ES-I3 (cell line): ENCODE data around the gene COL20A1.

ENCODE experiments used
- H3K36me3 ChIP-seq: 2 replicates; pipeline ENCODE4 v1.6.1; 2013; ENCODE audit warnings: mild to moderate bottlenecking, low read length, control low read depth, moderate library complexity; ENCODE audit not compliant: insufficient read depth
- H3K4me1 ChIP-seq: 2 replicates; pipeline ENCODE4 v1.6.1; 2013; ENCODE audit warnings: mild to moderate bottlenecking, control low read depth, low read length; ENCODE audit not compliant: insufficient read depth
- H3K9ac ChIP-seq: 2 replicates; pipeline ENCODE4 v1.6.1; 2013; ENCODE audit warnings: low read depth, mild to moderate bottlenecking, low read length, moderate library complexity
- H3K9me3 ChIP-seq: 2 replicates; pipeline ENCODE4 v1.6.1; 2013; ENCODE audit warnings: mild to moderate bottlenecking, low read length, moderate library complexity; ENCODE audit not compliant: control insufficient read depth, insufficient read depth

Gene COL20A1

DNA sequence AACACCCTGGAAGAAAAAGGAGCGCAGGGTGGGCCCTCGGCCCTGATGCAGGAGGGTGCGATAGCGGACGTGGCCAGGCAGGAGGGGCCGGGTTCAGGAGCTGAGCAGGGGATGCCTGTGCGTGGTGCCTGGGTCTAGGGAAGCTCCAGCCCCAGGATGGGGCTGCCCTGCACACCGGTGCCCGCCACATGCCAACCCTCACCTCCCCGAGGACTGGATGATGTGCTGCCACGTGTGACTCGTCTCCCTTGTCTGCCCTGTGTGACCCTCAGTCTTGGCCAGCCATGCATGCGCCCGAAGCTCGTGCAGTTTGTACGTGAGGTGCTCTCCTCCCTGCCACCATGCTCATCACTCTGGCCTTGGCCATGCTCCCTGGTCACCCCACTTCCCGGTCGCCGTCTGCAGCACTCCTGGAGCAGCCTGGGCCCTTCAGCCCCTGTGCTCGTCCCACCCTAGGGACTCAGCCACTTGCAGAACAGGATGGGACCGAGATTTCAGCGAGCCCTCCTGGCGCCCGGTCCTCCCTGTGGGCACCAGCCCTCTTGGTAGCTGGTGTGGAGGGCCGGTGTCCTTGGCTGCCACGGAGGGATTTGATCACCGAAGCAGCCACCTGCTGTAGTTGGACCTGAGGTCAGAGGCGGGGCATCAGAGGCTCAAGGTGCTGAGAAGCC lies 4.3 kb upstream of the COL20A1 start:
- H3K4me1 ChIP-seq, result peaks cover 5% of the 10 kb centered on the region; the same call in 1 of the 2 replicates
- no peaks in the 10 kb centered on the region; the same call in 1 of the 2 replicates for H3K36me3 ChIP-seq
- H3K9ac ChIP-seq, result no peak overlapping the region
- no peaks in the 10 kb centered on the region for H3K9me3 ChIP-seq

GRCh38 chr20:63289311-63290135 lies 3.5 kb upstream of the COL20A1 start:
- Histone ChIP-seq H3K9ac (no peak overlapping the region), H3K36me3 (no peaks in the 10 kb centered on the region; the same call in 1 of the 2 replicates), H3K4me1 (peaks cover 5% of the 10 kb centered on the region; the same call in 1 of the 2 replicates)

GRCh38 chr20:63290136-63290676 lies 2.8 kb upstream of the COL20A1 start:
- no peaks in the 10 kb centered on the region; the same call in 1 of the 2 replicates for H3K36me3 ChIP-seq
- H3K9me3 ChIP-seq, result no peaks in the 10 kb centered on the region
- H3K9ac ChIP-seq, result no peak overlapping the region
- H3K4me1 ChIP-seq, result peaks cover 5% of the 10 kb centered on the region; the same call in 1 of the 2 replicates

More at GRCh38 chr20:63289311-63290135, 3.5 kb upstream of the COL20A1 start:
- no peaks in the 10 kb centered on the region for H3K9me3 ChIP-seq

GRCh38 chr20:63290677-63291472 lies 2.1 kb upstream of the COL20A1 start:
- Histone ChIP-seq H3K4me1 (peaks cover 5% of the 10 kb centered on the region; the same call in 1 of the 2 replicates), H3K36me3 (no peaks in the 10 kb centered on the region; the same call in 1 of the 2 replicates), H3K9ac (no peak overlapping the region), H3K9me3 (no peaks in the 10 kb centered on the region)

DNA sequence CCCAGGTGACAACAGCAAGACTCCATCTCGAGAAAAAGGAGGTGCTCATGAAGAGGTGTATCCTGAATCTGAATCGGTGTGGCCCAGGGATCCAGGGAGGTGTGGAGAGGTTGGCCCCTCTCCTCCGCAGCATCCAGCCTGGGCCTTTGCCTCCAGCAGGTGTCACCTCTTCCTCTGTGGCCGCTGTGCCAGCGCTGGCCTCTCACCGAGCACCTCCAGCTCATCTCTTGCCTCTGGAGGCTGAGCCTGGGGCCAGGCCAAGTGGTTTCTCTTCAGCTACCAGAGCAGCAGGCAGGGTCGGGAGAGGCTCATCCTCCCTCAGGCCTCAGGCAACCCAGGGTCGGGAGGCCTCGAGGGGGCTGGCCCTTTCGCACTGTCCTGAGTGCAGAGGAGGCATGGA lies 1.2 kb upstream of the COL20A1 start:
- Histone ChIP-seq H3K9me3 (no peaks in the 10 kb centered on the region), H3K9ac (no peak overlapping the region), H3K4me1 (peaks cover 8% of the 10 kb centered on the region), H3K36me3 (no peaks in the 10 kb centered on the region)

DNA sequence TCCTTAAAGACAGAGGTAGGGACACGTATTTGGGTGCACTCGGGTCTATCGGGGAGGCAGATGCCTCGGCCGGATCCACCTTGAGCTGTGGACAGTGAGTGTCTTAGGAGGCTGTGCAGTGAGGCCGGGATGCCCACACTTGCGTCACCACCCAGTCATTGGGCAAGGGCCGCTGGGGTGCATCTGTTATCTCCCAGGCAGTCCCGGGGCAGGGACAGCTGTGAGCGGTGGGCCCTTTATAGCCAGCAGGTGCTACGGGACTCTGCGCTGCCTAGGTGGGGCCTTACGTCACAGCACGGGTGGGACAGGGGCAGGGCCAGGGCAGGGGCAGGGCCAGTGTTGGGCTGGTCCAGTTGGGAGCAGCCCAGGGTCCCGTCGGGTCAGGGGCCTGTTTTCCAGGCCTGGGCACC lies 689 bp upstream of the COL20A1 start:
- Histone ChIP-seq H3K36me3 (no peaks in the 10 kb centered on the region), H3K9me3 (no peaks in the 10 kb centered on the region), H3K9ac (no peak overlapping the region), H3K4me1 (peaks cover 8% of the 10 kb centered on the region)

- H3K36me3 ChIP-seq, result no peaks in the 10 kb centered on the region
- H3K4me1 ChIP-seq, result peaks cover 8% of the 10 kb centered on the region
- no peaks in the 10 kb centered on the region for H3K9me3 ChIP-seq
- no peak overlapping the region for H3K9ac ChIP-seq
Measured at GRCh38 chr20:63293456-63293855, 470 bp downstream of the COL20A1 start.

DNA sequence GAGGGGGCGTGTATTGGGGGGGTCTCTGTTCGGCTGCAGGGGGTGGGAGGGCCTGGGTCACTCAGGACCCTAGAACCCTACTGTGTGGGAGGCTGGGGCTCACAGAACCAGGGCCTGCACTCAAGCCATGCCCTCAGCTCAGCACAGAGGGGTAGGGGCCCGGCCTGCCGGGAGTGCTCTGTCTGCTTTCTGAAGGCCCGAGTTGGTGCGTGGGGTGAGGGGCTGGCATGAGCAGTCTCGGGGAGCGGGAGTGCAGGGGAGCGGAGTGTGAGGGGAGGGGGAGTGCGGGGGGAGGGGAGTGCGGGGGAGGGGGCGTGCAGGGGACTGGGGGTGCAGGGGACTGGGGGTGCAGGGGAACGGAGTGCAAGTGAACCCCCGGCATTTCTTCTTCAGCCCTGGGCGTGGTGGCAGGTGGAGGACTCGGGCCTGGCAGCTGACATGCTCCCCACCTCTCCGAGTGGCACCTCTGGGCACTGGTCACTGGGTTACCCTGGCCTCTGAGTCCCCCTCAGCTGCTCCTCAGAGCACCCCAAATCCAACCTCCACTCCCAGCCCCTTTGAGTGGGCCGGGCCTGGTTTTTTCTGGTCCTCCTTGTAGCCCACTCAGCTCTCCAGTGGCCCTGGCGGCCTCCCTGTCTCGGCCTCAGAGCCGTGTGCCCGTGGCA lies 1.0 kb downstream of the COL20A1 start:
- Histone ChIP-seq H3K9me3 (no peaks in the 10 kb centered on the region), H3K36me3 (no peaks in the 10 kb centered on the region), H3K9ac (no peak overlapping the region), H3K4me1 (peaks cover 8% of the 10 kb centered on the region)

GRCh38 chr20:63294536-63294900 lies 1.5 kb downstream of the COL20A1 start:
- H3K4me1 ChIP-seq, result peaks cover 8% of the 10 kb centered on the region
- H3K9me3 ChIP-seq, result no peaks in the 10 kb centered on the region
- H3K36me3 ChIP-seq, result no peaks in the 10 kb centered on the region
- H3K9ac ChIP-seq, result no peak overlapping the region

DNA sequence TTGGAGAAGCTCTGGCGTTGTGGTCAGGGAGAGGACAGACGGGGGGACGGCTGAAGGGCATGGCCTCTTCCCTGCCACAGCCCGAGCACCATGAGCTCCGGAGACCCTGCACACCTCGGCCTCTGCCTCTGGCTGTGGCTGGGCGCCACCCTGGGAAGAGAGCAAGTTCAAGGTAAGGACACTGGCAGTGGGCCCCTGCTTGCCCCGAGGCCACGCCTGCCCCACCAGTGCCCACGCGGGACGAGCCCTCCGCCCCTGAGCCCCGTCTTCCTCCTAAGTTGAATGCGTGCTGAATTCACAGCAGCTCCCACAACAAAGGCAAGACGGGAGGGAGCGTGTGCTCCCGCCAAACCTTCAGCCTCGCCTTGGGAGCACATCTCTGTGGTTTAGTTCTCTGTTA lies 2.0 kb downstream of the COL20A1 start:
- no peaks in the 10 kb centered on the region for H3K36me3 ChIP-seq
- H3K9ac ChIP-seq, result no peak overlapping the region
- H3K9me3 ChIP-seq, result no peaks in the 10 kb centered on the region
- H3K4me1 ChIP-seq, result peaks cover 8% of the 10 kb centered on the region

DNA sequence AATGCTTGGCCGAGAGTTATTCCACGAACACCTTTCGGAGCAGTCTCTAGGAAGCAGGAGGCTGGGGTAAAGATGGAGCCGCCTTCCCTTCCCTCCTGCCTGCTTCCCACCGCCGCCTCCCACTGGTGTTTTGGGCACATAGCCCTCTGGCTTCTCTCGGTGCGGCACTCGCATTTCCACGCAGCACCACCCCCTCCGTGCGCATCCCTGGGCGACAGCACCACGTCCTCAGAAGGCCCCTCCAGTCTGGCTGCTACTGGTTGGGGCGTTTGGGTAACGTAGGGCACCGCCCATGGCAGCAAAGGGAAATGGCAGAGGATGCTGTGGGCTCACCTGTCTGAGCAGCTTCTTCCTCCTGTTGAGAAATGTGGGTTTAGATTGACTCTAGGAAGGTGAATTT lies 2.4 kb downstream of the COL20A1 start:
- Histone ChIP-seq H3K36me3 (no peaks in the 10 kb centered on the region), H3K9me3 (no peaks in the 10 kb centered on the region), H3K9ac (no peak overlapping the region), H3K4me1 (peaks cover 8% of the 10 kb centered on the region)

DNA sequence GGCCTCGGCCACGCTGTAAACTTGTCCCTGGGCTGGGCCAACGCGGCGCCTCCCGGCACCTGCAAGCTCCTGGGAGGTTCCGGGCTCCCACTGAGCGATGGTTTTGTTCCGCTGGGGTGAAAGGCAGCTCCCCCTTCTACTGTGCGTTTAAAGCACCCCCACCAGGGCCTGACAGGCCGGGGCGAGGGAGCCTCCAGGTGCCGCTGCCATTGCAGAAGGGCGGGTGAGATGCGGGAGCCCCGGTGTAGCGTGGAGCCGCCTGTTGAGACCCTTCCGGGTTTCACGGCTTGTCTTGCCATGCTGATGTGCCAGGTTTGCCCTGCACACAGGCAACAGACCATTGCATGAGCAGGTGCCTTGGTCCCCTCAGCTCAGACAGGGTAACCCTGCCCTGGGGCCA lies 2.9 kb downstream of the COL20A1 start:
- Histone ChIP-seq H3K9me3 (no peaks in the 10 kb centered on the region), H3K9ac (no peak overlapping the region), H3K36me3 (no peaks in the 10 kb centered on the region), H3K4me1 (peaks cover 6% of the 10 kb centered on the region)

- Histone ChIP-seq H3K36me3 (no peaks in the 10 kb centered on the region), H3K4me1 (peaks cover 3% of the 10 kb centered on the region), H3K9ac (no peak overlapping the region), H3K9me3 (no peaks in the 10 kb centered on the region)
Measured at GRCh38 chr20:63296531-63297299, 3.7 kb downstream of the COL20A1 start.
